SK-N-SH (cell line): ENCODE data around the gene EIF4E.

Experiments
- CTCF ChIP-seq: fragments of 200-600 bp; sonication (generic); IDR thresholded peaks from 2 replicates; pipeline ENCODE4 v1.6.1; 2017; ENCODE audit warnings: antibody characterized with exemption, mild to moderate bottlenecking, moderate library complexity
- MXI1 ChIP-seq: IDR thresholded peaks from 2 replicates; pipeline ENCODE4 v1.6.1; 2012; ENCODE audit warnings: mild to moderate bottlenecking, low read depth, low read length, improper control_type of control experiment
- RAD21 ChIP-seq: IDR thresholded peaks from 2 replicates; pipeline ENCODE4 v1.6.1; 2012; ENCODE audit warnings: mild to moderate bottlenecking, low read length
- REST ChIP-seq: IDR thresholded peaks from 2 replicates; pipeline ENCODE4 v1.6.1; 2012; ENCODE audit warnings: mild to moderate bottlenecking, low read depth, low read length, moderate library complexity
- TAF1 ChIP-seq: IDR thresholded peaks from 2 replicates; pipeline ENCODE4 v1.6.1; 2012; ENCODE audit warnings: low read depth, mild to moderate bottlenecking, low read length, moderate library complexity, borderline replicate concordance
- TEAD4 ChIP-seq: IDR thresholded peaks from 2 replicates; pipeline ENCODE4 v1.4.0; 2012; ENCODE audit warnings: mild to moderate bottlenecking, borderline replicate concordance; ENCODE audit not compliant: insufficient read depth
- USF2 ChIP-seq: fragments of 150-350 bp; IDR thresholded peaks from 2 replicates; pipeline ENCODE4 v1.6.1; 2017; ENCODE audit warnings: antibody characterized with exemption, low read length, low read depth, borderline replicate concordance
- YY1 ChIP-seq: IDR thresholded peaks from 2 replicates; pipeline ENCODE4 v1.4.0; 2012; ENCODE audit warnings: low read depth, mild to moderate bottlenecking

GRCh38 chr4:98919996-98920395 lies 8.9 kb downstream of the EIF4E start:
- no peak for TF ChIP-seq CTCF
- TF ChIP-seq TEAD4 = no peak
- no peak for TF ChIP-seq MXI1
- no peak for TF ChIP-seq RAD21
- TF ChIP-seq REST = no peak
- no peak for TF ChIP-seq USF2
- TF ChIP-seq YY1 = no peak
- TF ChIP-seq TAF1 = no peak
